ENCODE results near the gene SPAAR.

DNA sequence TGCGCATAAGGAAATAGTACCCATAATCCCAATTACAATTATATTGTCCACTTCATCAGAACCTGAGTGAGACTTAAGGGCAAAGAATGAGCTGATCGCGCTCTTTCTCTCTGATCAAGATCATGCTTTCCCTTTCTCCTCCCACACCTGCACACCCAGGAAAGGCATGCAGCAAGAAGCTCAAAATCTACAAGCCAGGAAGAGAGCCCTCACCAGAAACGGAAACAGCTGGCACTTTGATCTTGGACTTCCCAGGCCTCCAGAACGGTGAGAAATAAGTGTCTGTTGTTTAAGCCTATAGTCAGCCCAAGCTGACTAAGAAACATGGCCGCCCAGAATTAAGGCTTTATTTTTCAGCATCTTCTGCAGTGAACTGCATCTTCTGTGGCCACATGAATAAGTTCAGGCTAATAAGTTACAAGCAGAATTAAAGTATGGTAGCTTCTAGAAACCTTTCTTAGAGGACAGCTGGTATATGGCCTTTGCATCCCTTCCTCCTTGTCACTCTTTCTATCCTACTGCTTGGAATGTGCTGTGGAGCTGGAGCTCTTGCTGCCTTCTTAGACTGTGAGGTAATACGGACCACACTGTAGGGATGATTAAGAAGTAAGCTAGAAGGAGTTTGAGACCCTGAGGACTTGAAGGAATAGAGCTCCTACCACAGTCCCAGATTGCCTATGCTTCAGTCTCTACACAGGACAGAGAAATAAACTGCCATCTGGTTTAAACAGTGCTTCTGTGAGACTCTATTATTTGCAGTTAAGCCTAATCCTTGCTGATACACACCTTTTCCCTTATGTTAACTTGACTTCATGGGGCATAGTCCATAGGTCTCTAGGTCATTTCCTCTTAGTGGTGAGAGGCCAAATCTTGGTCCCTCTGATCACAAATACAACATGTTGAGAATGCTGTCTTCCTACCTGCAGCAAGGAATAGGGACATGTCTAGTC lies 31.4 kb downstream of the SPAAR start:
- TF ChIP-seq, protein P1, sequence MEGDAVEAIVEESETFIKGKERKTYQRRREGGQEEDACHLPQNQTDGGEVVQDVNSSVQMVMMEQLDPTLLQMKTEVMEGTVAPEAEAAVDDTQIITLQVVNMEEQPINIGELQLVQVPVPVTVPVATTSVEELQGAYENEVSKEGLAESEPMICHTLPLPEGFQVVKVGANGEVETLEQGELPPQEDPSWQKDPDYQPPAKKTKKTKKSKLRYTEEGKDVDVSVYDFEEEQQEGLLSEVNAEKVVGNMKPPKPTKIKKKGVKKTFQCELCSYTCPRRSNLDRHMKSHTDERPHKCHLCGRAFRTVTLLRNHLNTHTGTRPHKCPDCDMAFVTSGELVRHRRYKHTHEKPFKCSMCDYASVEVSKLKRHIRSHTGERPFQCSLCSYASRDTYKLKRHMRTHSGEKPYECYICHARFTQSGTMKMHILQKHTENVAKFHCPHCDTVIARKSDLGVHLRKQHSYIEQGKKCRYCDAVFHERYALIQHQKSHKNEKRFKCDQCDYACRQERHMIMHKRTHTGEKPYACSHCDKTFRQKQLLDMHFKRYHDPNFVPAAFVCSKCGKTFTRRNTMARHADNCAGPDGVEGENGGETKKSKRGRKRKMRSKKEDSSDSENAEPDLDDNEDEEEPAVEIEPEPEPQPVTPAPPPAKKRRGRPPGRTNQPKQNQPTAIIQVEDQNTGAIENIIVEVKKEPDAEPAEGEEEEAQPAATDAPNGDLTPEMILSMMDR (IDR thresholded peaks at IDR 0.05) = no peak
- TF ChIP-seq POLR2A (IDR thresholded peaks at IDR 0.05) = no peak

Data from heart left ventricle (tissue), 13 donors.